Lower leg skin (tissue), 4 donors: Measurements from ENCODE around the gene PIWIL4. TPM values are rescaled to one million over a fixed set of nuclear protein-coding genes. Genes with fewer than 3 reads are reported as not detected.

Experiments used
- DNase-seq, 2 donors: peaks; one replicate each; pipeline ENCODE4 v3.0.0-alpha.2; 2019; ENCODE audit warnings: low spot score in 2 of 2
- H3K4me3 ChIP-seq: fragments of 200-600 bp; sonication (generic); 2 replicates; pipeline ENCODE4 v1.5.1; 2017; ENCODE audit warnings: mild to moderate bottlenecking, low read depth; ENCODE audit not compliant: poor library complexity, severe bottlenecking
- POLR2A ChIP-seq, 2 donors: fragments of 450-650 bp; IDR thresholded peaks; one replicate each; pipeline ENCODE4 v1.6.1; 2016 to 2017; ENCODE audit warnings: antibody characterized with exemption in 2 of 2, mild to moderate bottlenecking in 1 of 2, moderate library complexity in 1 of 2
- WGBS, 2 donors: methylation state at CpG; one replicate each; pipeline ENCODE4 v1.1.5; 2018; 5-methylcytosine and 5-hydroxymethylcytosine counted together
- intact Hi-C: fragments of 100-400 bp; cut with DNase I; formaldehyde crosslinking; loops from one replicate; pipeline ENCODE4 v1.15.0; 2023; ENCODE audit warnings: low total_unique reads
- total RNA-seq, 4 donors: library from RNA; depleted of rRNA; stranded (reverse); fragments of >200 nt; gene quantifications; one replicate each; pipeline ENCODE4 v1.1.0, GENCODE V29; 2016
- TF ChIP-seq, protein P1 (sequence below), 3 donors: fragments of 450-650 bp; IDR thresholded peaks; one replicate each; pipeline ENCODE4 v1.5.1; 2016; ENCODE audit warnings: antibody characterized with exemption in 3 of 3, mild to moderate bottlenecking in 3 of 3, moderate library complexity in 2 of 3

Gene PIWIL4
- total RNA-seq, 4 donors from 2014 or later, result 0.67 to 3.3 (median 1.6) TPM

DNA sequence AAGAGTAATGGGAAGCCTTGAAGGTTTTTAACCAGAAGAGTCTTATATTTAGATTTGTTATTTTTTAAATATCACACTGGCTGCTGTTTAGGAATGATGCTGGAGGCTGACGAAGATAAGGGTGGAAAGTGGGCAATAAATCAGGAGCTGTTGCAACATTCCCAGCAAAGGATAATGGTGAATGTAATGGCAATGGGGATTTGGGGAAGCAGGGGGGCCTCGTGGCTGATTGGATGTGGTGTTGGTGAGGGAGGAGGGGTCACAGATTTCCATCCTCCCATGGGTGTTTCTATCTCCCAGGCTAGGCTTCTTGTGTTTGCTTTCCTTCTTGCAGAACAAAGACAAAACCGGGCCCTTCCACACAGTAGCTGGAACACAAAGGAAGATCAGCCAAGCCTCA lies 80.8 kb downstream of the PIWIL4 start:
- H3K4me3 ChIP-seq, result no peak overlapping the region
- intact Hi-C loops, result loop anchor here (1.0 kb wide), 1 partner anchor 42 kb away; no protein-coding TSS in a partner anchor
- 45 to 57% methylated on average over 3 of the region's 3 CpGs for WGBS, 2 donors
- DNase-seq, result no peak
- TF ChIP-seq, protein P1, sequence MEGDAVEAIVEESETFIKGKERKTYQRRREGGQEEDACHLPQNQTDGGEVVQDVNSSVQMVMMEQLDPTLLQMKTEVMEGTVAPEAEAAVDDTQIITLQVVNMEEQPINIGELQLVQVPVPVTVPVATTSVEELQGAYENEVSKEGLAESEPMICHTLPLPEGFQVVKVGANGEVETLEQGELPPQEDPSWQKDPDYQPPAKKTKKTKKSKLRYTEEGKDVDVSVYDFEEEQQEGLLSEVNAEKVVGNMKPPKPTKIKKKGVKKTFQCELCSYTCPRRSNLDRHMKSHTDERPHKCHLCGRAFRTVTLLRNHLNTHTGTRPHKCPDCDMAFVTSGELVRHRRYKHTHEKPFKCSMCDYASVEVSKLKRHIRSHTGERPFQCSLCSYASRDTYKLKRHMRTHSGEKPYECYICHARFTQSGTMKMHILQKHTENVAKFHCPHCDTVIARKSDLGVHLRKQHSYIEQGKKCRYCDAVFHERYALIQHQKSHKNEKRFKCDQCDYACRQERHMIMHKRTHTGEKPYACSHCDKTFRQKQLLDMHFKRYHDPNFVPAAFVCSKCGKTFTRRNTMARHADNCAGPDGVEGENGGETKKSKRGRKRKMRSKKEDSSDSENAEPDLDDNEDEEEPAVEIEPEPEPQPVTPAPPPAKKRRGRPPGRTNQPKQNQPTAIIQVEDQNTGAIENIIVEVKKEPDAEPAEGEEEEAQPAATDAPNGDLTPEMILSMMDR (IDR thresholded peaks at IDR 0.05), result no peak
- no peak for TF ChIP-seq POLR2A (IDR thresholded peaks at IDR 0.05)

DNA sequence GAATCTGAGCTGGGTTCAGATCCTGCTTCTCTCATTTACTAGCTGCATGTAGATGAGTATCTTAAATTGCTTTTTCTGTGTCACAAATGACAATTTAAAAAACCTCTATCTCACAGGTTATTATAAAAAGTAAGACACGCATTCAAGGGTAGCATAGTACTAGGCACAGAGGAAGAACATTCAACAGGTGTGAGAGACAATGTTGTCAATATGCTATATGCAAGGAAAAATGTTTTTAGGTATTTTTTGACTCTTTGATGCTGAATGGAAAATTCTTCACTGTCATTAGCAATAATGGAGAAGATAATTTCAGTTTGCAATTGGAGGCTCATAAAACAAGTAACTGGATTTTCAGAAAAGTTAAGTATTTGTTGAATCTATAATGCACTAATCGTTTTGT lies 81.6 kb downstream of the PIWIL4 start:
- WGBS, 2 donors, result 83% methylated on average over 2 of the region's 2 CpGs
- intact Hi-C loops, result loop anchor here (1.0 kb wide), 1 partner anchor 42 kb away; no protein-coding TSS in a partner anchor

DNA sequence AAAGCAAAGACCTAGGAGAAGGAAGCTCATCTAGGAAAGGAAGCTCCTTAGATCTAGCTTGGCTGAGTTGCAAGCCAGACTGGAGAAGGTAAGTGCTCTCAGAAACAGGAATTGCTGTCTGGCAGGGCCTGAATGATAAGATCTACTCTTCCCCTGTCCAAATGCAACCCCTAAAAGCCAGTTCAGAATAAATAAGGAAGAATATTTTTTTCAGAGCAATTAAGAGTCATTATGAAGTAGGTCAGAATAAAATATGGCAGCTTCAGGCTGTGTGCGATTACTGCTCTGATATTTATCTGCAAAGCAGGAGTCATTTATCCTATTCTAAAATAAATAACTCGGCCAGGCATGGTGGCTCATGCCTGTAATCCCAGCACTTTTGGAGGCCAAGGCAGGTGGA lies 82.1 kb downstream of the PIWIL4 start:
- WGBS, 2 donors, result 50 to 53% methylated on average over 2 of the region's 2 CpGs
- no peak for DNase-seq
- H3K4me3 ChIP-seq, result no peak overlapping the region
- TF ChIP-seq, protein P1 (IDR thresholded peaks at IDR 0.05), result no peak
- no peak for TF ChIP-seq POLR2A (IDR thresholded peaks at IDR 0.05)
- intact Hi-C loops, result no loop called here

More for the DNA sequence above, 81.6 kb downstream of the PIWIL4 start:
- TF ChIP-seq, protein P1 (IDR thresholded peaks at IDR 0.05), result no peak
- TF ChIP-seq POLR2A (IDR thresholded peaks at IDR 0.05), result no peak
- DNase-seq, result no peak
- H3K4me3 ChIP-seq, result no peak overlapping the region

DNA sequence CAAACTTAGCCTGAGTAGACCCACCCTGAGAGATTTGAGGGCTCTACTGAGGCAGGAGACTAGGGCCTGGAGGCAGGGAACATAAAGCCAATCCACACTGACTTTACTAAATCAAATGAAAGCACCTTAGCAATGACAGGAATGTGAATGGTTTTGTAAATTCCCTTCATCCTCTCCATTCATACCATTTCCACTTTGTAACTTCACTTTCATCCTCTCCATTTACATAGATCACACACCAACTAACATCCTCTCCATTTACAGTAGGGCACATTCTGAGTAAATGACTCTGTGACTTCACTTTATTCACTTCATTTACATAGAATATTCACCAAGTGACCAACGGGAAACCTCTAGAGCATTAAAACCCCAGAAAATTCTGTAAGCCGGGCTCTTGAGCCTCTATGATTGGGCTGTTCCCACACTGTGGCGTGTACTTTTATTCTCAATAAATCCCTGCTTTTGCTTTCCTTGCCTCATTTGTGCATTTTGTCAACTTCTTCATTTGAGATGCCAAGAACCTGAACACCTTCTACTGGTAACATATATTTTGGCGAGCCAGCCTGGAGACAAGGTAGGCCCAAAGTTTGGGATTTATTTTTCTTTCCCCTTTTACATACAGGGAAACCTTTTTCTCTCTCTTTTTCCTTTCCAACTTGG lies 82.9 kb downstream of the PIWIL4 start:
- DNase-seq, result no peak
- TF ChIP-seq, protein P1 (IDR thresholded peaks at IDR 0.05), result no peak
- TF ChIP-seq POLR2A (IDR thresholded peaks at IDR 0.05), result no peak
- H3K4me3 ChIP-seq, result no peak overlapping the region
- intact Hi-C loops, result no loop called here
- 79 to 97% methylated on average over 4 of the region's 4 CpGs for WGBS, 2 donors

DNA sequence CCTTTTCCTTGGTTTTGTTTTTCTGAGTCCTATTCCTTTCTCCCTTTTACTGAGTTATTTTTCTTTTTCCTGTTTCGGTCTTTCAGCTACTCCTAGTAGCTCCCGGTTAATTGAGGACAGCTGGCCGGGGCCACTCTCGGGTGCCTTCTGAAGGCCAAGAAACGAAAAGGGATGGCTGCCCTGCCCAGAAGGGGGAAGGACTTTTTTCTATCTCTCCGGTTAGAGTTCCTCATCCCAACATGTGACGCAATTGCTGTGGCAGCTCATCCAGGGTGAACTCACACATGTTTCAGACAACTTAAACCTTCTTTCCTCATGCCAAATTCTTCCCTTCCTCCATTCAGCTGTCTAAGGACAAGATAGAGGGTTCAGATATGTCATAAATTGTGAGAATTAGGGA lies 83.6 kb downstream of the PIWIL4 start:
- H3K4me3 ChIP-seq, result no peak overlapping the region
- TF ChIP-seq POLR2A (IDR thresholded peaks at IDR 0.05), result no peak
- TF ChIP-seq, protein P1 (IDR thresholded peaks at IDR 0.05), result no peak
- 52 to 57% methylated on average over 7 of the region's 7 CpGs for WGBS, 2 donors
- intact Hi-C loops, result no loop called here
- DNase-seq, result peak in 1 of 2 donors; percentile 52
